Stimulated activated CD8-positive, alpha-beta memory T cell treated with anti-CD3 and anti-CD28 coated beads, Interleukin-4, amount 100 ng/mL, for 48 hours (primary cell): ENCODE data around the gene SPIN2A.
A peak's percentile ranks its signal among the peaks of the same experiment; 100 is the strongest.
"Not testable (repeated sequence)": the region's sequence is repeated elsewhere in the genome, so short reads cannot be mapped to it uniquely, and the experiment has no call there.

ENCODE experiments used
- DNase-seq: peaks from one replicate; pipeline ENCODE4 v3.0.0-alpha.2; 2020

The SPIN2A gene

DNA sequence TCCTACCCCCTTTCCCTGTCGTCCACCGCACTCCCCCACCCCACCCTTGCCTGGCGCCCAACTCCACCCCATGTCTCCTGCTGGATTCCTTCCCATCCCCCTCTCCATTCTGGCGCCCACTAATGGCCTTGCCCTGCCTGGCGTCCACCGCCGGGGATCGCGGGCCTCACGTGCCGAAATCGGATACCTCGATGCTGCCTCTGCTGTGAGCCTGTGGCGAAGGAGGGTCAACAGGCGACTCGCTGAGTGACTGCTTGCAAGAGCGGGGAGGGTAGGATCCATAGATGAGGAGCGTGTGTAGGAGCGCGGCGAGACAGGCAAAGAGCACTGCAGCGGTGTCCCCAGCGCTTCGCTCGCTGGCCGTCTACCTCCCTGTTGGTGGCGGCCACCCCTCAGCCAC is at the start of gene SPIN2A:
TSS of gene SPIN2A (minus strand) at position 325 of the 400 bp plus-strand sequence. CDS start 800 bp downstream, outside the sequence.
- not testable (repeated sequence) for DNase-seq

DNA sequence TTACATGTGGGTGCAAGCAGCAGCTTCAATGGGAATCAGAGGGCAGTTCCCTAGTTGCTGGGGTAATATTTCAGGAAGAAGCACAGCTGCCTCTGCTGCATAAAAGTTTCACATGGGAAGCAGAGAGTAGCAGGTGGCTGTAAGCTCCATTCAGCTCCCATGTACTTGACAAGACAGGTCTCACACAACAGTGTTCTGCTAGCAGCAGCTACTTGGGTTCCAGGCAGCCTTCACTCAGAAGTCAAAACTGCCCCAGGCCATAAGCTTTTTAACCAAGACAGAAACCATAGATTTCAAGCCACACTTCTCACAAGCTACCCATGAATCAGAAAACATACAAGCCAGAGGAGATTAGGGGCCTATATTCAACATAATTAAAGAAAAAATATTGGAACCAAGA is 41.4 kb upstream of the SPIN2A start:
- no peak for DNase-seq

DNA sequence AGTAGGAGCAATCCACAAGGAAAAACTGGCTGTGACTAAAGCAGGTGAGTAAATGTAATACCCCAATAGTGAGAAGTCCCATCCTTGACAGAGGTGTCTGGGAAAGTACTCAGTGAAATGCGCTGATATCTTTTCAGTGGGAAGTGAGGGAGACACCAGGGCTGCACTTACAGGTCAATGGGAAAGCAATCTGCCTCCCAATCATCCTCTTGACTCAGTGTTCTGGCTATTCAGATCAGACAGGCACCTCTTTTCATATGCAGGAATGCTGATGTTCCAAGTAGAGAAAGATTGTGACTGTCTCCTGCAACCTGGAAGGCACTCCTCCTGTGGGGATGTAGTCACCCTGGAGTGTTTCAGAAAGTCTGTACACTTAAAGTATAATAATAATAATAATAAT is 39.9 kb upstream of the SPIN2A start:
- DNase-seq, result no peak

DNA sequence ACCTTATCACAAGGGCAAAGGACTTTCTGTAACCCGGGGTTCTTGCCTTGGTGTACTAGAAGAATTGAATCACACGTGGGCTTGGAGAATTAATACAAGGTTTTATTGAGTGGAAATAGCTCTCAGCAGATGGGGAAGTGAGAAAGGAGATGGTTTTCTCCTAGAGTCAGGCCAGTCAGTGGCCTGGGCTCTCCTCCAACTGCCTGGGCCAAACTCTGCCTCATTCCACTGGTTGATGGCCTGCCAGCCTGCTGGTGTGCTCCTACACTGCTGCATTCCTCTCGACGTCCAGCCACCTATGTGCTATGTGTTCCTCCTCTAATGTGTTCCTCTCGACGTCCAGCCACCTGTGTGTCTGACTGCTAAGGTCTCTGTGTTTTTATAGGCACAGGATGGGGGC is 35.3 kb upstream of the SPIN2A start:
- DNase-seq, result no peak

DNA sequence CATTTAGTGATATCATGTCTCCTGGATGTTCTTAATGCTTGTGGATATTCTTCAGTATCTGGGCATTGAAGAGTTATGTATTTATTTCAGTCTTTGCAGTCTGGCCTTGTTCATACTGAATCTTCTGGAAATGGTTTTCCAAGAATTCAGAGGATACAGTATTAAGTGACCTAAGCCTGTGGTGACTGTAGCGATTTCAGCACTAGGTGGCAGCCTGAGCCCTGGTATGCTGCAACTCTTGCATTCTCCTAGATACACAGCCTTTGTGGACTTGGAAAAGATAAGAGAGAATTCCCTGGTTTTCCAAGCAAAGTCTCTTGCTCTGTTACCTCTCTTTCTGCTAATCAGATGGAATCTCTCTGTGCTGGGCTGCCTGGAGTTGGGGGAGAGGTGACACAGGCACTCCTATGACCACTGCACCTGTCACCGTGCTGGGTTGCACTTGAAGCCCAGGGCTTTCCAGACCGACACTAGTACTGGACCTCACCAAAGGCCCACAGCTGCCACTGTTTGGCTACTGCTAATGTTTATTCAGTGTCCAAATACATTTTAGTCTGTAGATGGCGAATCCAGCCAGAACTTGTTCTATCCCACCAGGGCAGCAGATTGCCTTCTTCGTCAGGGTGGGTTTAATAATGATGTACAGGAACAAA is 19.3 kb upstream of the SPIN2A start:
- DNase-seq, result no peak

DNA sequence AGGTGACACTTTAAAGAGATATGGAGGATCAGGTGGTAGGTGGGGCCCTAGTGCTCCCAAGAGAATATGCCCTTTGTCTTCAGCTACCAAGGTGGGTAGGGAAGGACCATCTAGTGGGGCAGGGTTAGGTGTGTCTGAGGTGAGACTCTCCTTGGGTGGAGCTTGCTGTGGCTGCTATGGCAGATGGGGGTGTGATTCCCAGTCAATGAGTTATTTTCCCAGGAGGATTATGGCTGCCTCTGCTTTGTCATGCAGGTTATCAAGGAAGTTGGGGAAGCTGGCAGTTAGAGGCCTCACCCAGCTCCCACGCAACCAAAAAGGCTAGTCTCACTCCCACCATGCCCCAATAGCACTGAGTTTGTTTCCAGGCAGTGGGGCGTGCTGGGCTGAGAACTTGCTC is 18.0 kb upstream of the SPIN2A start:
- DNase-seq, result no peak

DNA sequence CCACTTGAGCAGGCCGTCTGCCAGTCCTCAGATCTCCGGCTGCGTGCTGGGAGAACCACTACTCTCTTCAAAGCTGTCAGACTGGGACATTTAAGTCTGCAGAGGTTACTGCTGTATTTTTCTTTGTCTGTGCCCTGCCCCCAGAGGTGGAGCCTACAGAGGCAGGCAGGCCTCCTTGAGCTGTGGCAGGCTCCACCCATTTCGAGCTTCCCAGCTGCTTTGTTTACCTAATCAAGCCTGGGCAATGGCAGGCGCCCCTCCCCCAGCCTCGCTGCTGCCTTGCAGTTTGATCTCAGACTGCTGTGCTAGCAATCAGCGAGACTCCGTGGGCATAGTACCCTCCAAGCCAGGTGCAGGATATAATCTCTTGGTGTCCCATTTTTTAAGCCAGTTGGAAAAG is 15.0 kb upstream of the SPIN2A start:
- DNase-seq, result not testable (repeated sequence)

DNA sequence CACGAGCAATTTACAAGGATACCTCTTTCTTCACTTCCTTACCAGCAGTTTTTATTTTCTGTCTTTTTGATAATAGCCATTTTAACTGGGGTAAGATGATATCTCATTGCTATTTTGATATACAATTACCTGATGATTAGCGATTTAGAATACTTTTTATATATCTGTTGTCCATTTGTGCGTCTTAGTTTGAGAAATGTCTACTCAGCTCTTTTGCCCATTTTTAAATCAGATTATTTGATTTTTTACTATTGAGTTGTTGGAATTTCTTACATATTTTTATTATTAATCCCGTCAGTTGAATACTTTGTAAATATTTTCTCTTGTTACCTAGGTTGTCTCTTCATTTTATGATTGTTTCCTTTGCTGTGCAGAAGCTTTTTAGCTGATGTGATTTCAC is 1.5 kb upstream of the SPIN2A start:
- DNase-seq, result no peak

DNA sequence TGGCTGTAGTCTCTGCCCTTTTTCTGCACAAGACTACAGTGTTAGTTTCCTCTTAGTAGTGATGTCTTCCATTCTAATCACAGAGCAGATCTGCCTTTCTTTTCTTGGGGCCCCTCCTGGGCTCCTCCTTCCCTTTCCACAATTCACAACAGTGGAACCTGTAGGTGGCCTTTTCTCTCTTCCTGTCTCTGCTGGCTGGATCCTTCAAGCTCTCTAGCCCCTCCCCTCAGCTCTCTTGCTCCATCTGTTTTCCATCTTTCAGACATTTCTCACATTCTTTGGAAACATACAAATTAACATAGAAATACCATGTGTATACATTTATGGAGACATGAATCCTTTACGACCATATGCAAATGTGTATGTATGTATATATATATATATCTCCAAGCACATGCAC is 304 bp upstream of the SPIN2A start:
- DNase-seq, result no peak

DNA sequence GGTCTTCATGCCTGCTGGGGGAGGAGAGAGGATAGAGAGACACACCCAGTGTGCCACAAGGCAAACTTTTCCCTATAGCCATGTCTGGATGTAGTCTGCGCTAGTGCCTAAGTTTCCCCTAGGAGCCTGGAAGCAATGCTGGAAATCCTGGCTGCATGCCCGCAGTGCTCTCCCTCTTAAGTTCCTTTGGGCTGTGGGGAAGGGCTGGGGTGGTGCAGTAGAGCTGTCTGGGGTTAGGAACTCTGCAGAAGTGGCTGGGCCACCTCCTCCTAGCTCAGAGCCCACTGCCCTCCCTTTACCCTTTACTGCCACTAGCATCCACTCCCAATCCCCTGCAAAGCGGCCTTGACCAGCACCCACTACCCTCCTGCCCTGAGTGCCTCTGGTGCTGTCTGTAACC is 608 bp downstream of the SPIN2A start:
- not testable (repeated sequence) for DNase-seq

DNA sequence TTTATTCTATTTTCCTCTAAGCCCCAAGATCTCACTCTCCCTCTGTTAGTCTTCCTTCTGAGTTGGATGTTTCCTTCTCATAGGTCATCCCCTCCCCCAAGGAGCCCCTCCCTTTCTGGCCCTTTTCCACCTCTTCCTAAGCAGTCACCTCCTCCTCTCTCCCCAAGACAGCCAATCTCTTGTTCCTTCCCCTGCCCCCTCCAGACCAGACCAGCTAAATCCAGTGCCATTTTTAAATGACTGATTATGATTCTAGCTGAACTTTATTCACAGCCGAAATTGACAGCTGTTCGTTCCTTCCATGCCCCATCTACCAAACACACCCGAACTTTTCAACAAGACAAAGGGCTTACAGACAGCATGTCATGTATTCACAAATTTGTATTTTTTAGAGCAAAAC is 1.9 kb downstream of the SPIN2A start:
- no peak for DNase-seq

DNA sequence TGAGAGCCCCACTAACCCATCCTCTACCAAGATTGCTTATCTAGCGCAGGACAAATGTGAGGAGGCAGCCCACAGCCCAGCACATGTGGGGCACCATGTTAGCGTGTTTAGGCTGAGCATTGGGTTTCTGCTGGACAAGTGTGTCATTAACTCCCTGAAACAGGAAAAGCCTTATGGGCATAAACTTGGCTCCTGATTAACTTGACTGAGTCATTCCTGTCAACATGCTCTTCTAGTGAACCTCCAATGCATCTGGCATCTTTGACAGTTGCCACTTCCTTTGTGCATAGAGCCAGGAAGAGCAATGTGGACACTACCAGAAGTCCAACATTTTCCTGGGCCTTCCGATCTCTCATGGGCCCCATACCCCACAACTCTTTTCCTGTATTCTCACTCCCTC is 2.5 kb downstream of the SPIN2A start:
- no peak for DNase-seq

DNA sequence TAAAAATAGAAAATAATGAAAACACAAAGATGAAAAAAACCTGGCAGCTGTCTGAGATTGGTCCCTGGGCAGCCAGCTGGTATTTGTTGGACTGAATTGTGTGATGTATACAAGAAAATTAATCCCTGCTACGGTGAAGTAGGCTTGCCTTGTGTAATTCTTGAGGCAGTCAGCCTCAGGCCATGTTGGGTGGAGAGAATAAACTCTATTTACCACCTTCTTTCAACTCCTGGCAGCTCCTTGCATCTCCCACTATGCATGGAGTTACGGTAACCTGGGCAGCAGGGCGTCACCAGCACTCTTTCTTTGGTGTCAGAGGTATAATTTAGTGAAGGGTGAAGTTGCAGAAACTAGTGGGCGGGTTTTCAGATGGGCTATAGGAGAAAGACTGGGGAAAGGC is 3.5 kb downstream of the SPIN2A start:
- no peak for DNase-seq

DNA sequence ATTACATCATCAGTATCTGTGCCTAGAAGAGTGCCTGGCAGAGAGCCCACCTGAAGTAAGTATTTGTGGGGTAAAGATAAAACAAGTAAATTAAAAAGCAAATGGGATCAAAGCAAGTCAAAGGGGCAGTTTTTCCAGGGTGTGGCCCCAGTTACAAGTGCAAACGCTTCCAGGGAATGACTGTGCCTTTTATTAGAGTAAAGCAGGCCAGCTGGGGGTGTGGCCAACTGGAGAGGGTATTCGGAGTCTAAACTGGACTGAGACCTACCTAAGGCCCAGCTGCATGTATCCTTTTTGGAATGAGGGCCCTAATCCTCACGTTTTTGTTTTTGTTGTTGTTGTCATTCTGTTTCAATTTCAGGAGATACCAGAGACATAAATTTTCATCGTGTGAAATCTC is 3.9 kb downstream of the SPIN2A start:
- DNase-seq, result not testable (repeated sequence)

DNA sequence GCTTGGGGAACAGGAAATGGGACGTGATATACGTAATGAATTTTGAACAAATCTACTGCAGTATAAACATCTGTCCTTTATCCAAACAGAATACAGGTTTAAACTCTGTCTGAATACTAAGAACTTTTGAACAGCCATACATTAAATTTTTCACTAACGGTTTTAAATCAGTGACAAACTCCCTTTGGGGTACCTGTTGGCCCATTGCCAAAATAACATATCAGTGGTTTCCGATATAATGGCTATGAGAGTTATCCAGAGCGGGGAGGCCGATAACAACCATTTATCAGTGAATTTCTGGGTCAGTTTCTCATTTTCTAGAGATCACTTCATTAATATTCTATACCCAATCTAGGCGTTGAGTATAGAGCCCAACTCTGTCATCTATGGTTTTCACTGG is 5.2 kb downstream of the SPIN2A start:
- no peak for DNase-seq

DNA sequence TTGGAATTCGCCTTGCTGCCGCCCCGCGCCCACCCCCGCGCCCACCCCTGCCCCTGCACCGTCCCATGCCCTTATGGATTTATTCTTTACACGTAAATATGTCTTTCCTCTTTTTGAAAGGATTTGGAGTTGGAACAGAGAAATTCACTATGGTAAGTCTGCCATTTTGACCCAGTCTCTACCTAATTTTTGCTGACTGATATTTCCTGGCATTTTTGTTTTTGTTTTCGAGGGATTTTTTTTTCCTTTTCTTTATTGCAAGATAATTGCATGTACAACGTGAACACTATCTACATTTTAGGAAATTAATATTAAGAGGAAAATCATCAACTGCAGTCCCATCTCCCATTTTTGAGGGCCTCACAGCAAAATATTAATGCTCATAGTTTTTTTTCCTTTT is 15.4 kb downstream of the SPIN2A start:
- DNase-seq, result no peak

DNA sequence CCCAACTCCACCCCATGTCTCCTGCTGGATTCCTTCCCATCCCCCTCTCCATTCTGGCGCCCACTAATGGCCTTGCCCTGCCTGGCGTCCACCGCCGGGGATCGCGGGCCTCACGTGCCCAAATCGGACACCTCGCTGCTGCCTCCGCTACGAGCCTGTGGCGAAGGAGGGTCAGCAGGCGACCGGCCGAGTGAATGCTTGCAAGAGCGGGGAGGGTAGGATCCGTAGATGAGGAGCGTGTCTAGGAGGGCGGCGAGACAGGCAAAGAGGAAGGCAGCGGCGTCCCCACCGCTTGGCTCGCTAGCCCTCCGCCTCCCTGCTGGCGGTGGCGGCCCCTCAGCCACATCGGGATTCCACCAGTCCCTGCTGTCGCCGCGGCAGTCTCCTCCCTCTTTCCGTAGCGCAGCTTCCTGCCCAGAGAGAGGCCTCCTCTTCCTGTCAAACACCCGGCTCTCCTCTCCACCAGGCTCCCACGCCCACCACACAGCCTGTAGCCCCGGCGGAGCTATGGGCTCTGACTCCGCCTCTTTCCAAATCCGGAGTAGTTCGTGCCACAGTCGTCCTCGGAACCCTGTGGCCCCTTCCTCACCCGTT is 15.9 kb downstream of the SPIN2A start, which contains the start of gene SPIN2B:
TSS of gene SPIN2B (minus strand) at position 387 of the 594 bp plus-strand sequence.
- peak; percentile 82 for DNase-seq

DNA sequence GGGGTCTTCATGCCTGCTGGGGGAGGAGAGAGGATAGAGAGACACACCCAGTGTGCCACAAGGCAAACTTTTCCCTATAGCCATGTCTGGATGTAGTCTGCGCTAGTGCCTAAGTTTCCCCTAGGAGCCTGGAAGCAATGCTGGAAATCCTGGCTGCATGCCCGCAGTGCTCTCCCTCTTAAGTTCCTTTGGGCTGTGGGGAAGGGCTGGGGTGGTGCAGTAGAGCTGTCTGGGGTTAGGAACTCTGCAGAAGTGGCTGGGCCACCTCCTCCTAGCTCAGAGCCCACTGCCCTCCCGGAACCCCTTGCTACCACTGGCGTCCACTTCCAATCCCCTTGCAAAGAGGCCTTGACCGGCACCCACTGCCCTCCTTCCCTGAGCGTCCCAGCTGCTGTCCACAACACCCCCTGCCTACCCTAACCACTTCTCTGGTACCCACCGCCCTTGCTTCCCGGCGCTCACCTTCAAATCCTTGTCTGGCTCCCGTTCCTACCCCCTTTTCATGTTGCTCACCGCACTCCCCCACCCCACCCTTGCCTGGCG is 16.5 kb downstream of the SPIN2A start:
- peak; percentile 23 for DNase-seq

DNA sequence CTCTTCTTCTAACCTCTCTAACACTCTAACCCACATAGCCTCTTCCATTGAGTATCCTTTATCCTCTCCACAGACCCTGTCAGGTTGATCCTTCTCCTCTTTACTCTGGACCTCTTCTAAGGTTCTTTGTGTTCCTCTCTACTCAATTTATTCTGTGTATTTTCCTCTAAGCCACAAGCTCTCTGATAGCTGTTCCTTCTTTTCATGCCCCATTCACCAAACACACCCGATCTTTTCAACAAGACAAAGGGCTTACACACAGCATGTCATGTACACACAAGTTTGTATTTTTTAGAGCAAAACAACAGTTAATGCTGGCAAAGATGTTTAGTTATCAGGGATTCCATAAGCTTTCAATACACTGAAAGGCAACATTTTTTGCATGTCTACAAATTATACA is 17.8 kb downstream of the SPIN2A start:
- no peak for DNase-seq

DNA sequence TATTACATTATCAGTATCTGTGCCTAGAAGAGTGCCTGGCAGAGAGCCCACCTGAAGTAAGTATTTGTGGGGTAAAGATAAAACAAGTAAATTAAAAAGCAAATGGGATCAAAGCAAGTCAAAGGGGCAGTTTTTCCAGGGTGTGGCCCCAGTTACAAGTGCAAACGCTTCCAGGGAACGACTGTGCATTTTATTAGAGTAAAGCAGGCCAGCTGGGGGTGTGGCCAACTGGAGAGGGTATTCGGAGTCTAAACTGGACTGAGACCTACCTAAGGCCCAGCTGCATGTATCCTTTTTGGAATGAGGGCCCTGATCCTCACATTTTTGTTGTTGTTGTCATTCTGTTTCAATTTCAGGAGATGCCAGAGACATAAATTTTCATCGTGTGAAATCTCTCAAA is 19.6 kb downstream of the SPIN2A start:
- not testable (repeated sequence) for DNase-seq

DNA sequence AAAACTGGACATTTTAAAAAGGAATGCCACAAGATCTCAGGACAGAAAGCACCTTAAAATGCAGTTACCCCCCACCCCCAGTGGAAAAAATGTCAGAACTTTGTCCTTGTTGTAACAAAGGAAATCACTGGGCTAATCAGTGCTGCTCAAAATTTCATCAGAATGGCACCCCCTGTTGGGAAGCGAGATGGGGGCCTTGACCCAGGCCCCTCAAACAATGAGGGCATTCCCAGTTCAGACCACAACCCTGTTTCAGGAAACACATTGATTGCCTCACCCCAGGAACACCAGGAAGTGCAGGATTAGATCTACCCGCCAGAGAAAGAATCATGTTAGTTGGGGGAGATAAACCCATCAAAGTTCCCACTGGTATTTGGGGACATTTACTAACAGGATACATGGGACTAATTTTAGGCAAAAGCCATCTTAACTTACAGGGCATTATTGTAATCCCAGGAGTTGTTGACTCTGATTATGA is 32.2 kb downstream of the SPIN2A start:
- no peak for DNase-seq

DNA sequence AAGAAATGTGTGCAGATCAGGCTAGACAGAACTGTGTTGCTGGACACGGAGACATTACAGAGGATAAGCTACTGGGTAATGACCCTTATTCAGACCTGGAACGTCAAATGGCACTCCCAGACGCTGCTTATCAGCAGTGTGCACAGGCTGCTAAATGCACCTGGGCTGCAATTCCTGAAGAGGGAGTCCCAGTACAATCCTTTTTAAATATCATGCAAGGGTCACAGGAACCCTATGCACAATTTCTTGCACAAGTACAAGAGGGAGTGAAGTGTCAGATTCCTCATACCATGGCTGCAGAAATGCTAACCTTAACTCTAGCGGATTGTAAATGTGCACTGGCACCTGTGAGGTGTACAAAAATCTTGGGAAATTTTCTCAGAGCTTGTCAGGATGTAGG is 32.8 kb downstream of the SPIN2A start:
- DNase-seq, result no peak

DNA sequence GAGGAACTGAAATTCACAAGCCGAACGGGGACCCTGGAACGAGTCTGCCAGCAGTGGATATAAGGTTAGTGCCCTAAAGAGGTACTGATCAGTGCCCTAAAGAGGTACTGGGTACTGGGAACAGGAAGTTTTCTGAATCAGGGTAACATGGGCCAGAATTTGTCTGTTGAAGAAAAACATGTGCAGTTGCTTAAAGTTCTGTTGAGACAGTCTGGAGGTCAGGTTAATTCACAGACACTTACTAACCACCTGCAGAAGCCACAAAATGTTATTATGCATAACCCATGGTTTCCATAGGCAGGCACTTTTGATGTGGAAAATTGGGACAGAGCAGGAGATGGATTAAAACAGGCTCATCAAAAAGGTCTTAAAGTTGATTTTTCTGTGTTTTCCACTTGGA is 33.7 kb downstream of the SPIN2A start:
- no peak for DNase-seq

DNA sequence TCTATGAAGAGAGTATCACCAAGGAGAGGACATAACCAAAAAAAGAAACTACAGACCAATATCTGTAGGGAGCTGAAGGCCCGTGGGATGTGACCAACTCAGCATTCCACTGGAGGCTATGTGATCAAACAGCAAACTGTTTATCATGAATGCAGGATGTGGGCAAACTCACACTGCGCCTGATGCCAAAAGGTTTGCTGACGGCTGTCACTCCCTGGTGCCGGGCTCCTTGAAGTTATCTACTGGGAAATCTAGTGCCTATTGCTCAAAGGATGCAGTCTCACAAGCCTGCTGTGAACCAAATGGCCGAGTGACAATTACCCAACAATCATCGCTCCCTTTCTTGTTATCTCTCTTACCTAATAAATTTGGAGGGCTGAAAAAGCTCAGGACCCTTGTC is 34.3 kb downstream of the SPIN2A start:
- not testable (repeated sequence) for DNase-seq
